ENCODE results near the gene SMCO4. TPM values are rescaled to one million over a fixed set of nuclear protein-coding genes. Genes with fewer than 3 reads are reported as not detected.

SMCO4 gene
- total and polyA plus RNA-seq, 2 of the 8 experiments (the other 6 are each of a cell fraction or from before 2014, with no cell fraction given): 33.2 to 53.9 TPM

- ChIA-PET CTCF (ENCODE audit: partially characterized antibody) (interaction anchor here (1.6 kb wide), 1 partner anchor 16 kb away, joined by 4 read pairs; no protein-coding TSS in a partner anchor), POLR2A (ENCODE audit: partially characterized antibody) (interaction anchor here (0.7 kb wide), 1 partner anchor 438 kb away, joined by 3 read pairs; no protein-coding TSS in a partner anchor)
- no peaks in the 10 kb centered on the region for H3K23me2 ChIP-seq (ENCODE audit: low read depth, low read length)
- H3K14ac ChIP-seq (ENCODE audit: insufficient read length): no peak overlapping the region
- H3K4me1 ChIP-seq (replicated peaks in 1 of 4; ENCODE audit: control insufficient read depth in 3 of 4, insufficient read depth in 4 of 4, low read length in 3 of 4): peaks cover 2 to 23% (median 13%) of the 10 kb centered on the region in 4 experiments; a peak in 5 of 7 replicates
- no peaks in the 10 kb centered on the region for H3K27me3 ChIP-seq (replicated peaks in 1 of 4; ENCODE audit: control insufficient read depth in 3 of 4, extremely low read depth in 1 of 4, insufficient read depth in 3 of 4, low read length in 3 of 4)
- 77% methylated on average over 3 of the region's 3 CpGs; no CpG with 5 or more reads in 1 of the 2 experiments for WGBS, 2 experiments (ENCODE audit: extremely low coverage in 1 of 2, insufficient coverage in 1 of 2, insufficient read length in 1 of 2, insufficient replicate concordance in 2 of 2, low coverage in 1 of 2, low lambda C conversion rate in 2 of 2, missing lambda C conversion rate in 1 of 2)
- no peak overlapping the region for H4K5ac ChIP-seq (ENCODE audit: insufficient read length, low read depth, low read length)
- H4K20me1 ChIP-seq (replicated peaks in 1 of 2; ENCODE audit: control insufficient read depth in 1 of 2, insufficient read depth in 2 of 2, low read length in 2 of 2): peaks cover 0 to 6% of the 10 kb centered on the region in 2 experiments
- no peak for TF ChIP-seq CBX5 (IDR thresholded peaks at IDR 0.05; ENCODE audit: low read depth, low read length)
- peaks cover 12% of the 10 kb centered on the region for H3K79me1 ChIP-seq (ENCODE audit: low read depth, low read length)
- no peak overlapping the region for H2BK15ac ChIP-seq (ENCODE audit: low read length)
- no peak overlapping the region for H3K56ac ChIP-seq (replicated peaks; ENCODE audit: insufficient read length, low read depth, low read length)
- H2BK20ac ChIP-seq (ENCODE audit: low read length): no peak overlapping the region
- no peak overlapping the region for H3K4me2 ChIP-seq (ENCODE audit: insufficient read depth in 1 of 2, low read depth in 2 of 2, low read length in 2 of 2)
- no peak overlapping the region for H2BK12ac ChIP-seq (ENCODE audit: low read depth, low read length)
- no peak overlapping the region for H3K9ac ChIP-seq (replicated peaks in 1 of 4; ENCODE audit: extremely low read depth in 1 of 4, low read depth in 3 of 4, low read length in 3 of 4)
- no peak overlapping the region for H2BK5ac ChIP-seq (ENCODE audit: low read depth, low read length)
- no peak overlapping the region for H3K4me3 ChIP-seq (ENCODE audit: extremely low read depth in 1 of 4, insufficient read depth in 2 of 4, low read depth in 3 of 4, low read length in 4 of 4)
- peaks cover 2 to 71% of the 10 kb centered on the region in 2 experiments; a peak in 3 of 4 replicates for H3K79me2 ChIP-seq (ENCODE audit: control insufficient read depth in 1 of 2, insufficient read depth in 2 of 2, low read length in 2 of 2)
- no peak overlapping the region for H3K27ac ChIP-seq (ENCODE audit: low read depth, low read length)
- no peak overlapping the region for H3K23ac ChIP-seq (ENCODE audit: insufficient read length)
- no peak overlapping the region for H3K4ac ChIP-seq (replicated peaks; ENCODE audit: insufficient read length, low read depth, low read length)
- no peak overlapping the region for H3K18ac ChIP-seq (ENCODE audit: extremely low read depth, low read length)
- H4K91ac ChIP-seq (replicated peaks; ENCODE audit: insufficient read length, low read length): no peak overlapping the region
- no peak overlapping the region for H4K8ac ChIP-seq (ENCODE audit: extremely low read depth, insufficient read depth, low read length)
- no peaks in the 10 kb centered on the region for H3K9me3 ChIP-seq (ENCODE audit: insufficient read depth in 2 of 2, low read depth in 1 of 2, low read length in 1 of 2)
- H3K36me3 ChIP-seq (ENCODE audit: control insufficient read depth in 2 of 4, insufficient read depth in 4 of 4, low read length in 3 of 4): peaks cover 0 to 5% (median 0%) of the 10 kb centered on the region in 4 experiments; a peak in 2 of 8 replicates
- no peak overlapping the region for H2BK120ac ChIP-seq (replicated peaks; ENCODE audit: low read depth, low read length)
- no peak overlapping the region for H2AK5ac ChIP-seq (ENCODE audit: low read depth, low read length)
- DNase-seq (ENCODE audit: low read depth in 1 of 2, low spot score in 2 of 2) (no peak), FAIRE-seq (no peak)
- H2AFZ ChIP-seq (ENCODE audit: low read length): no peak overlapping the region
Measured at GRCh38 chr11:93526346-93526633, 16.9 kb downstream of the SMCO4 start.
